Peyer's patch (tissue), 4 donors: ENCODE measurements around the gene FAM170B.

Experiments
- CTCF ChIP-seq, 6 experiments: fragments of 450-650 bp in 4 of 6; fragments of 200-600 bp in 2 of 6; sonication (generic) in 1 of 6; IDR thresholded peaks; one replicate each; pipeline ENCODE4 v1.5.1; 2017 to 2019; ENCODE audit warnings: antibody characterized with exemption in 6 of 6, mild to moderate bottlenecking in 3 of 6, moderate library complexity in 1 of 6
- POLR2A ChIP-seq, 2 donors: fragments of 450-650 bp; IDR thresholded peaks; one replicate each; pipeline ENCODE4 v1.5.1; 2017; ENCODE audit warnings: antibody characterized with exemption in 2 of 2, mild to moderate bottlenecking in 2 of 2, moderate library complexity in 2 of 2

GRCh38 chr10:49109669-49110340, 24.0 kb downstream of the FAM170B start:
- TF ChIP-seq CTCF (IDR thresholded peaks at IDR 0.05) (no peak), POLR2A (IDR thresholded peaks at IDR 0.05) (no peak)
